Heart left ventricle (tissue), 16 donors: ENCODE measurements around the gene KCNK13. TPM values are rescaled to one million over a fixed set of nuclear protein-coding genes. Genes with fewer than 3 reads are reported as not detected.
A peak's percentile ranks its signal among the peaks of the same experiment; 100 is the strongest.
"Not testable (repeated sequence)": the region's sequence is repeated elsewhere in the genome, so short reads cannot be mapped to it uniquely, and the experiment has no call there.

Source experiments
- ATAC-seq, 4 donors: fragments of 200-7000 bp; cut with Tn5 transposase; one replicate each; pipeline ENCODE4 v1.9.1; 2020 to 2022; ENCODE audit warnings: moderate library complexity in 4 of 4, mild to moderate bottlenecking in 3 of 4, moderate number of reproducible peaks in 1 of 4
- DNase-seq, 5 donors: peaks; one replicate each; pipeline ENCODE4 v3.0.0-alpha.2; 2020
- H3K27ac ChIP-seq, 12 donors: fragments of 200-600 bp; sonication (generic) in 4 of 12; one replicate each; pipeline versions ENCODE4 v1.5.0 to v1.8.0; 2016 to 2022; ENCODE audit warnings: mild to moderate bottlenecking in 2 of 12
- H3K27me3 ChIP-seq, 9 donors: fragments of 200-600 bp; sonication (generic) in 2 of 9; one replicate each; pipeline versions ENCODE4 v1.5.1 to v1.8.0; 2016 to 2022; ENCODE audit warnings: mild to moderate bottlenecking in 3 of 9
- H3K36me3 ChIP-seq, 9 donors: fragments of 200-600 bp; sonication (generic) in 2 of 9; one replicate each; pipeline versions ENCODE4 v1.5.0 to v1.8.0; 2018 to 2022; ENCODE audit warnings: mild to moderate bottlenecking in 2 of 9
- H3K4me1 ChIP-seq, 12 donors: fragments of 200-600 bp; sonication (generic) in 4 of 12; one replicate each; pipeline versions ENCODE4 v1.5.0 to v1.8.0; 2016 to 2022; ENCODE audit warnings: mild to moderate bottlenecking in 3 of 12
- H3K4me3 ChIP-seq, 12 donors: fragments of 200-600 bp; sonication (generic) in 4 of 12; one replicate each; pipeline versions ENCODE4 v1.5.0 to v1.8.0; 2017 to 2022; ENCODE audit warnings: mild to moderate bottlenecking in 9 of 12, moderate library complexity in 4 of 12
- H3K9me3 ChIP-seq, 12 donors: fragments of 200-600 bp; sonication (generic) in 4 of 12; one replicate each; pipeline versions ENCODE4 v1.5.0 to v1.8.0; 2016 to 2022; ENCODE audit warnings: mild to moderate bottlenecking in 1 of 12
- POLR2A ChIP-seq, 2 donors: fragments of 450-650 bp; IDR thresholded peaks; one replicate each; pipeline ENCODE4 v1.6.1; 2017; ENCODE audit warnings: antibody characterized with exemption in 2 of 2, mild to moderate bottlenecking in 2 of 2, moderate library complexity in 2 of 2
- WGBS, 4 donors: extraction: QIAGEN DNeasy Blood & Tissue Kit in 2 of 4; methylation state at CpG; one replicate each; pipeline versions ENCODE4 v1.1.5 to v1.1.7; 2013 to 2018; 5-methylcytosine and 5-hydroxymethylcytosine counted together
- intact Hi-C, 10 donors: fragments of 100-400 bp; cut with DNase I; formaldehyde crosslinking; loops; one replicate each; pipeline versions ENCODE4 v1.11.1 to v1.14.2; 2022
- polyA plus RNA-seq, 2 donors: library from polyadenylated mRNA; stranded (reverse); fragments of 200-250 nt; gene quantifications; one replicate each; pipeline ENCODE4 v1.2.3, GENCODE V29; 2013
- total RNA-seq, 9 donors: library from RNA; depleted of rRNA in 2 of 9; stranded (reverse); fragments of >200 nt in 2 of 9; fragmentation: NEBNext Ultra II Directional in 3 of 9; extraction: Animal tissue kit (Norgen Biotek cat#: 25700) in 3 of 9; gene quantifications; one replicate each; pipeline versions ENCODE4 v1.1.0 to v1.2.4, GENCODE V29; 2016 to 2023
- TF ChIP-seq, protein P1 (sequence below), 12 donors: fragments of 200-600 bp; sonication (generic) in 4 of 12; IDR thresholded peaks; one replicate each; pipeline versions ENCODE4 v1.5.0 to v1.8.0; 2018 to 2022; ENCODE audit warnings: antibody characterized with exemption in 12 of 12, mild to moderate bottlenecking in 5 of 12
- donor health status: ischemic (EF 13 %, LVEDD 7.1; RV severe dilation, severe dysfunction).
- donor health status: healthy with polysubstance abuse.
- donor health status: DM: no; HTN: yes; CAD: no.
- donor health status: DM: no; HTN: no; CAD: no.
- donor health status: ischemic (EF 25% LVEDD 6.9; RV normal size, moderate dysfunction).
- donor health status: ischemic (EF 25% LVEDD 5.7; RV mildly dilated, moderate dysfunction).
- donor health status: healthy.
- donor health status: DM: yes; HTN: yes; CAD: no.
- donor health status: ischemic (EF 35%, LVEDD 5.7; RV mildly dilated, moderate dysfunction).
- donor health status: nonischemic (EF 11% LVEDD 7.7; RV severe dilation, severe dysfunction).
- donor health status: DM: yes; HTN: yes; CAD: no.
- donor health status: PGD.
- donor health status: ischemic (EF 29% LVEDD 5.4; RV normal size, mild dysfunction).
- donor health status: nonischemic (EF 23%, LVEDD 6.1; RV moderate dilation, normal function).

The KCNK13 gene
- total and polyA plus RNA-seq, 11 donors, result 0.16 to 10.7 (median 1.3) TPM

DNA sequence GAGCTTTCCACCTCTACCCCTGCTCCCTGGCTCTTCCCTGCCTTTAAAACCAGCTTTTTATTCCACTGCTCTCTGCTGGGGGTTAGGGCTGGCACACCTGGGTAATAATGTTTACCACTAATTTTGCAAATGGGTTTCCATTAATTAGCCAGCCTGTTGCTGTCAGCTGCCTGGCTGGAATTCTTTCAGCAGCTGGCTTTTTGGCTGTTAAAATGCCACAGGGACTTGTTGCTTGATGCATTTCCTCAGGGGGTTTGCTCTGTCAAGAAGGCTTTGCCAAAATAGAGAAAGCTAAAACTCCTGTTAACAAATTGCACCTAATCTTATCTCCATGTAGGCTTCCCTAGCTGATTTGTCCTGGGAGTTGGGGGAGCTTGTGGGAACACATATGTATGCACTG lies 142.7 kb downstream of the KCNK13 start:
- no peak for DNase-seq
- no peak for ATAC-seq
- Histone ChIP-seq H3K9me3 (peaks cover 0 to 11% (median 0%) of the 10 kb centered on the region in 12 donors), H3K4me1 (no peaks in the 10 kb centered on the region), H3K4me3 (no peak overlapping the region), H3K27ac (no peak overlapping the region), H3K27me3 (no peaks in the 10 kb centered on the region), H3K36me3 (no peaks in the 10 kb centered on the region)
- no peak for TF ChIP-seq POLR2A (IDR thresholded peaks at IDR 0.05)
- TF ChIP-seq, protein P1, sequence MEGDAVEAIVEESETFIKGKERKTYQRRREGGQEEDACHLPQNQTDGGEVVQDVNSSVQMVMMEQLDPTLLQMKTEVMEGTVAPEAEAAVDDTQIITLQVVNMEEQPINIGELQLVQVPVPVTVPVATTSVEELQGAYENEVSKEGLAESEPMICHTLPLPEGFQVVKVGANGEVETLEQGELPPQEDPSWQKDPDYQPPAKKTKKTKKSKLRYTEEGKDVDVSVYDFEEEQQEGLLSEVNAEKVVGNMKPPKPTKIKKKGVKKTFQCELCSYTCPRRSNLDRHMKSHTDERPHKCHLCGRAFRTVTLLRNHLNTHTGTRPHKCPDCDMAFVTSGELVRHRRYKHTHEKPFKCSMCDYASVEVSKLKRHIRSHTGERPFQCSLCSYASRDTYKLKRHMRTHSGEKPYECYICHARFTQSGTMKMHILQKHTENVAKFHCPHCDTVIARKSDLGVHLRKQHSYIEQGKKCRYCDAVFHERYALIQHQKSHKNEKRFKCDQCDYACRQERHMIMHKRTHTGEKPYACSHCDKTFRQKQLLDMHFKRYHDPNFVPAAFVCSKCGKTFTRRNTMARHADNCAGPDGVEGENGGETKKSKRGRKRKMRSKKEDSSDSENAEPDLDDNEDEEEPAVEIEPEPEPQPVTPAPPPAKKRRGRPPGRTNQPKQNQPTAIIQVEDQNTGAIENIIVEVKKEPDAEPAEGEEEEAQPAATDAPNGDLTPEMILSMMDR (IDR thresholded peaks at IDR 0.05), result no peak
- intact Hi-C loops, result no loop called here

DNA sequence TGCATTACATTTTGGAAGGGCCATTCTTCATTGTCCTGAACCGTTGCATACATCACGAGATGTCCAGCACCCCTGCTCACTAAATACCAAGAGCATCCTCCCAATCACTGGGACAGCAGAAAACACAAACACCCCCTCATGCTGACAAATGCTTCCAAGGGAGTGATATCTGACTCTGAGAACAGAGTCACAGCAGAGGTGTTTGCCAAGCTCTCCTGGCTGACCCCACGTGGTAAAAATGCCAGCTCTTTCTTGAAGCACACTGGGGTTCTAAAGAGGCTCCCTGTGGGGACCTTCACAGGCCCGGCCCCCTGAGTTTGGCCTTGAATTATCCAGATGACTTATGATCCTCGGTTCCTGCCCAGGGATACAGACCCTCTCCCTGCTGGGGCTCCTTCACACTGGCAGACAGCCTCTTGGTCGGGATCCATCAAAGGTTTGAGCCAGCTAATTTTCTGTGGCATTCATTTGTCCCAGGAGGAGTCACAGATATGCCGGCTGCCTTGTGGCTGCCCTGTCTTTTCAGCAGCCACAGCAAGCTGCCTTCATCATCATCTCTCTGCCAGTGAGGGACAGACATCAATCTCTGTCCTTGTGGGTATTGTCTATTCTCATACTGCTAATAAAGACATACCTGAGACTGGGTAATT lies 151.4 kb downstream of the KCNK13 start:
- 54 to 72% (median 57%) methylated on average over 5 to 7 of the region's 7 CpGs for WGBS, 4 donors
- ATAC-seq (peak; percentile 55 to 78 (median 66)), DNase-seq (peak in 1 of 5 donors; percentile 37)
- Histone ChIP-seq H3K4me1 (peaks cover 0 to 2% (median 0%) of the 10 kb centered on the region in 12 donors), H3K27ac (peak overlapping the region in 2 of 12 donors; percentile 33 to 46), H3K27me3 (peaks cover 0 to 4% (median 0%) of the 10 kb centered on the region in 9 donors), H3K36me3 (no peaks in the 10 kb centered on the region), H3K4me3 (no peak overlapping the region), H3K9me3 (no peaks in the 10 kb centered on the region)
- intact Hi-C loops, result no loop called here
- TF ChIP-seq, protein P1 (IDR thresholded peaks at IDR 0.05), result no peak

DNA sequence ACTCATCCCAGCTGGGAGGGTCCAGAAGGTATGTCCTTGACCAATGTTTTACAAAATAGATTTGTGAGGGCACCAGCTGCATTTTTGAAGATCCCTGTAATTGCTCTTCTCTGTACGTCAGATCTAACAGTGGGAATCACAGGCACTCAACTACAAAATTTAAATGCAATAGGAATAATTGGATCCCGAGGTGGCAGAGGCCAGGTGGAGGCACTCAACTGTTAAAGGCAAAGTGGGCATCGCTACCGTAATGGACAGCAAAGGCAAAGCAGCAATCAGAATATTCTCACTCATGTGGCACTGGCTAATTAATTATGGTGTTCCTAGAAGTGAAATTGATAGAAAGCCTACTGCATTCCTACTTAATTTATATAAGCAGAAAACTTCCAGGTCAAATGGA lies 166.7 kb downstream of the KCNK13 start:
- H3K27me3 ChIP-seq, result no peaks in the 10 kb centered on the region
- ATAC-seq (no peak), DNase-seq (no peak)
- H3K9me3 ChIP-seq, result peaks cover 0 to 14% (median under 1%) of the 10 kb centered on the region in 12 donors
- intact Hi-C loops, result no loop called here
- H3K36me3 ChIP-seq, result no peaks in the 10 kb centered on the region
- no peak overlapping the region for H3K27ac ChIP-seq
- H3K4me3 ChIP-seq, result no peak overlapping the region
- TF ChIP-seq, protein P1 (IDR thresholded peaks at IDR 0.05), result no peak
- no peak for TF ChIP-seq POLR2A (IDR thresholded peaks at IDR 0.05)
- WGBS, 4 donors, result 83 to 86% (median 84%) methylated on average over 4 of the region's 4 CpGs
- no peaks in the 10 kb centered on the region for H3K4me1 ChIP-seq

DNA sequence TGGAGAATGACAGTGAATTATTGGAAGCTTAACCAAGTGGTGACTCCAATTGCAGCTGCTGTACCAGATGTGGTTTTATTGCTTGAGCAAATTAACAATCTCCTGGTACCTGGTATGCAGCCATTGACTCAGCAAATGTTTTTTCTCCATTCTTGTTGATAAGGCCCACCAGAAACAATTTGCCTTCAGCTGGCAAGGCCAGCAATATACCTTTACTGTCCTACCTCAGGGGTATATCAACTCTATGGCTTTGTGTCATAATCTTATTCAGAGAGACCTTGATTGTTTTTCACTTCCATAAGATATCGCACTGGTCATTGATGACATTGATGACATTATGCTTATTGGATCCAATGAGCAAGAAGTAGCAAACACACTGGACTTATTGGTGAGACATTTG lies 168.1 kb downstream of the KCNK13 start:
- intact Hi-C loops, H3K27me3 ChIP-seq, H3K9me3 ChIP-seq, ATAC-seq, H3K36me3 ChIP-seq, H3K4me1 ChIP-seq, DNase-seq, H3K4me3 ChIP-seq, H3K27ac ChIP-seq: not testable (repeated sequence)
- WGBS, 4 donors, result 90 to 100% (median 98%) methylated on average over 1 of the region's 1 CpG

Other genes with a start within 250 kb of the KCNK13 start
- 1 to 10 TPM in 8 of 9 donors, under 1 TPM in 1; 0.79 to 4.6 (median 3.3) TPM for gene EFCAB11, start 107.3 kb upstream of the KCNK13 start, total RNA-seq
- gene EFCAB11, start 107.3 kb upstream of the KCNK13 start, polyA plus RNA-seq, result 1 to 10 TPM; 2.0 to 3.3 TPM
- 1 to 10 TPM; 1.1 to 9.0 (median 4.1) TPM for gene TDP1, start 106.1 kb upstream of the KCNK13 start, total RNA-seq
- gene TDP1, start 106.1 kb upstream of the KCNK13 start, polyA plus RNA-seq, result 1 to 10 TPM; 1.0 to 5.5 TPM
- 100 to 1,000 TPM; 113 to 150 (median 125) TPM for gene PSMC1, start 194.6 kb downstream of the KCNK13 start, total RNA-seq
- gene PSMC1, start 194.6 kb downstream of the KCNK13 start, polyA plus RNA-seq, result 100 to 1,000 TPM; 193 to 378 TPM